GM18951 (cell line): ENCODE results near the gene STK35.

ENCODE experiments used
- POLR2A ChIP-seq: IDR thresholded peaks from 4 replicates; pipeline ENCODE4 v1.6.1; 2011; ENCODE audit warnings: mild to moderate bottlenecking; ENCODE audit not compliant: insufficient read length, insufficient read depth; ENCODE audit errors: extremely low read depth
- in situ Hi-C: fragments of 300-500 bp; cut with MboI; formaldehyde crosslinking; loops from one replicate; pipeline ENCODE4 v1.12.0; 2022; ENCODE audit warnings: low sequenced_read_pairs, mixed read lengths, inconsistent platforms; ENCODE audit not compliant: unreplicated experiment

STK35 gene

DNA sequence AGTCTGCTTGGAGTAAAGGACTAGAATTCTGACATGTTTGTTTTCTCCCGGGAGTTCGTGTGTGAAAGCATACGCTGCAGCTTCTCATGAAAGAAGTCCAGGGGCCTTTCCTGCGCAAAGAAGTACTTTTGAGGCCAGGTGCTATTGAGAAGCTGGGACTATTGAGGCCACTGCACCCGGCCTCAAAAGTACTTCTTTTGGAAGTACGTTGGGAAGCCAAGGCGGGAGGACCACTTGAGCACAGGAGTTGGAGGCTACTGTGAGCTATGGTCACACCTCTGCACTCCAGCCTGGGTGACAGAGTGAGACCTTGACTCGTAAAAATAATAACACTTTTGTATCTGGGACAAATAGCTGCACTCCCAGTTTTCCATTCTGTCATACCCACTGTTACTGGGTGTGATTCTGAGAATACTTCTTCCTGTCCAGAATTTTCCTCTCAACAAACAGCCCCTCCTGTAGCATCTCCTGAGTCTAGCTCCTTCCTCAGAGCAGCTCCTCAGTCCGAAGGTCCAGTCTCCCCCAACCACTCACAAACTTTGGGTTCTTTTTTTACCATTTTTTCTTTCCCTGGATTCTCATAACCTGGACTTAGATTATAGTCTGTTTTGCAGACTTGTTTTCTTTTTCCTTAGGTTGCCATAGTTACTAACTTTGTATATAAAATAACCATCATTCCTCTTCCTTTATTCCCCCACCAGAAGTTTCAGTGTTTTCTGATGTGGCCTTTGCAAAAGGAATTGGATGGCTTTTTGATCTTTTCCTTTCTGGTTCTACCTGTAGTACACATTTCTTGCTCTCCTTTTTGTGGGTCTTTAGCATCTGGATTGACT is 12.7 kb downstream of the STK35 start:
- in situ Hi-C loops, result no loop called here
- TF ChIP-seq POLR2A, result no peak

DNA sequence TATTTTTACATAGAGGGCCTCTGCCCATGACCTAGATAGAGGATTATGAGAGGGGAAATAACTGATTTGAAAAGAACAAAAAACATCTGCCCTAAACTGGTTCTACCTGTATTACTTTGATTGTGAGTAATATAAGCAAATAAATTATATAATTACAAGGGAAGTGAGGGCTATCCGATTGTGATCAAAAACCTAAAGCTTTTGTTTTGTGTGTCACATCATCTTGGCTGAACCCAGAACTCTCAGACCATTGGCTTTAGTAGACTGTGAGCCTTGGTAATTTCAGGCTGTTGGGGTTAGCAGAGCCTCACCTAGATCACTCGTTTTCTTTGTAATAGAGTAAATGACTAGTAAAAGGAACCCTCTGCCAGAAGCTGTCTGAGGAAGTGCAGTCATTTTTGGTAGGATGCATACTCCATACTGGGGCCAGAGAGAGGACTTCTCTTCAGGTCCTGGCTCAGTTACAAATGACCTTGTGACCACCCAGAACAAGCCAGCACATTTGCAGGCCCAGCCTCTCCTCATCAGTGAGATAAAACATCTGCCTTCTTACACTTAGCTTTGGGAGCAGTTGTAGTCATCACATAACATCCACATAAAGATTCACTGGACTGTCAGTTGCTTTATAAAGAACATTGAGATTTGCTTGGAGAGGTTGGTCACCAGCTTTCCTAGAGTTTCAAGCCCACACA is 13.5 kb downstream of the STK35 start:
- no peak for TF ChIP-seq POLR2A
- in situ Hi-C loops, result no loop called here

DNA sequence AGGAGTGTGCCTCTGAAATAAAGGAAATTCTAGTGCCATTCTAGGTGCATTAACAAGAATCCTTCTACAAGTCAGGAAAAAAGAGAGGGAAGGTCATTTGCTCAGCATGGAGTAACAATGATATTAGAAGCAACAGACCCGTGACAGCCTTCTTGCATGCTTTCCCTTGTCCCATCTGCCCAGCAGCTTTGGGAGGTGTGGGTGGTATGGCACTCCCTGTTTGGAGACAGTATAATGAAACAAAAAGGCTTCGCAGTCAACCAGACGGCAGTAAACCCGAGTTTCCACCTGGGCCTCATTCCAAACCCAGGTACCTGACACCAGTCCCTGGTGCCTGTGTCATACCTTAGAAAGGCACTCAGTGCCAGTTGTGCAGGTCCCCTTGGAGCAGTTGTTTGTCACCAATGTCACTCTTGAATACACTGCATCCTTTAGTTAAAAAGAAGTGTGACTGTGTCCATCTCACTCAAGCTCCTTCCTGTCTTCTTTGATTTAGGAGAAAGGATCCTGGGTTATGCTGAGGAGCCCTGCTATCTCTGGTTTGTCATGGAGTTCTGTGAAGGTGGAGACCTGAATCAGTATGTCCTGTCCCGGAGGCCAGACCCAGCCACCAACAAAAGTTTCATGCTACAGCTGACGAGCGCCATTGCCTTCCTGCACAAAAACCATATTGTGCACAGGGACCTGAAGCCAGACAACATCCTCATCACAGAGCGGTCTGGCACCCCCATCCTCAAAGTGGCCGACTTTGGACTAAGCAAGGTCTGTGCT is 14.7 kb downstream of the STK35 start:
- in situ Hi-C loops, result no loop called here
- no peak for TF ChIP-seq POLR2A

DNA sequence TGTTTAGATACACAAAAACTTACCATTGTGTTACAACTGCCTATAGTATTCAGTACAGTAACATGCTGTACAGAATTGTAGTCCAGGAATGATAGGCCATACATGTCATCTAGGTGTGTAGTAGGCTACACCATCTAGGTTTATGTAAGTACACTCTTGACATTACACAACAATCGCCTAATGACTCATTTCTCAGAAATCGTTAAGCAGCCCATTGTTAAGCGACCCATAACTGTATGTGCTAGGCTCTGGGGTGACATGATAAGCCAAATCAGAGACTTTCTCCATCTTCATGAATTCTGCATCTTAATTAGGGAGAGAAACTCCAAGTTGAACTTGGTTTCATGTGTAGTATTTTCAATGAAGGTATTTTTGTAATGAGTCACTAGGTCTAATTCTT is 17.2 kb downstream of the STK35 start:
- in situ Hi-C loops, result no loop called here
- no peak for TF ChIP-seq POLR2A

DNA sequence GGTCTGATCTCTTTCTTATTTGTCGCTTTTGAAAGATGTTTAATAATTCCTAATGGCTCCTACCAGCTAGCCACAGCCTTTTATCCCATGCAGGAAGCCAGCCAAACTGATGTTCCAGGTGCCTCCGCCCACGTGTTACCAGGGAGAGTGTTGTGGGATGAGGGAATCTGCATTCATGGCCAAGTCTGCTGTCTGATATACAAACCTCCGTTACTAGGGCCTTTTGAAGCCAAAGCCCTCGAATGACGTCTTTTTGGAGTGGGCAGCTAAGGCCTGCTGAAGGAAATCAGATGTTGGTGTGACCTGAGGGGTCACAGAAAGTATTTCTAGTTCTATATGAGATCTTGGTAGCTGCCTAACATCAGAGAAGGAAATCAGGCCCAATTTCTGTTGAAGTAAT is 21.3 kb downstream of the STK35 start:
- no peak for TF ChIP-seq POLR2A
- in situ Hi-C loops, result no loop called here

DNA sequence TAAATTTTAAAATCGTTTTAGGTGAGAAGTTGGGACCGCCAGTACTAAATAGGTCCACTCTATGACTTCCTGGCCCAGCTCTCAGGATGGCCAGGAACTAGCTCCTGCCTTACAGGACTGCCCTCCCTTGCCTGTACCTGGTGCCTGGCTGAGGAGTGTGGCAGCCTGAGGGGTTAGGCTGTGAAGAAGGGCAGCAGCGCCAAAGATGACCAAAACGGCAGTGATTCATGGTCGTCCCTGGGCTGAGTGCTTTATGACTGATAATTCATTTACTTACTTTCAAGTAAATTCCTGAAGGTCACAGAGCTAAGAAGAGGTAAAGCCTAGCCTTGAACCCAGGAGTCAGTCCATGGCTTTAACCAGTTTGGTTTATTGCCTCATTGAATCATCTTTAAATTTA is 22.1 kb downstream of the STK35 start:
- in situ Hi-C loops, result no loop called here

DNA sequence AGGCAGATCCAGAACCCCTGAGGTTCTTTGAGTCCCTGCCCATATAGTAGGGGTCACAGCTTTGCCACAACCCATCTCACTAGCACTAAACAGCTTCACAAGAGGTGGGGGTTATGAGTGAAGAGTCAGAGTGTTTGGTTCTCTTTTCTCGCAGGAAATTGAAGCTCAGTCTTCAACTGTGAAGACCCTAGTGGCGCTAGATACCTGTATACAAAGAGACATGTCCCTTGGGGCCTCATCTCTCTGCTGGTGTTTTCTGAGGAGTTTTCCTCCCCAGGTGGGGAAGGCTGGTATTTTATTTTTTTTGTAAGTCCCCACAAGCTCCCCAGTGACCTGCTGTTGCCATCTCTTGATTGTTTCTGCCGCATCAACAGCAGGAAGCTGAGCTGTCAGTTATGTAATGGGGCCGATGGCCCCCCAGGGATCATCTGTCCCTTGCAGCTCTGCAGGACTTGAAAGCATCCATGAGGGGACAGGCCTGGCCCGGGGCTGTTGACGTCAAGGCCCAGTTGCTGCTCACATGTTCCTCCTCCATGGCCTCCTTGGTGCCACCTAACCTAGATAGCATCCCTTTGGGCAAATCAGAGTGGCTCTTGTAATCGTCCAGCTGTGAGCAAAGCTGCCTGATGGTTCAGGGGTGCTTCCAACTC is 23.1 kb downstream of the STK35 start:
- in situ Hi-C loops, result no loop called here
- TF ChIP-seq POLR2A, result no peak

More for the DNA sequence above, 22.1 kb downstream of the STK35 start:
- TF ChIP-seq POLR2A, result no peak

DNA sequence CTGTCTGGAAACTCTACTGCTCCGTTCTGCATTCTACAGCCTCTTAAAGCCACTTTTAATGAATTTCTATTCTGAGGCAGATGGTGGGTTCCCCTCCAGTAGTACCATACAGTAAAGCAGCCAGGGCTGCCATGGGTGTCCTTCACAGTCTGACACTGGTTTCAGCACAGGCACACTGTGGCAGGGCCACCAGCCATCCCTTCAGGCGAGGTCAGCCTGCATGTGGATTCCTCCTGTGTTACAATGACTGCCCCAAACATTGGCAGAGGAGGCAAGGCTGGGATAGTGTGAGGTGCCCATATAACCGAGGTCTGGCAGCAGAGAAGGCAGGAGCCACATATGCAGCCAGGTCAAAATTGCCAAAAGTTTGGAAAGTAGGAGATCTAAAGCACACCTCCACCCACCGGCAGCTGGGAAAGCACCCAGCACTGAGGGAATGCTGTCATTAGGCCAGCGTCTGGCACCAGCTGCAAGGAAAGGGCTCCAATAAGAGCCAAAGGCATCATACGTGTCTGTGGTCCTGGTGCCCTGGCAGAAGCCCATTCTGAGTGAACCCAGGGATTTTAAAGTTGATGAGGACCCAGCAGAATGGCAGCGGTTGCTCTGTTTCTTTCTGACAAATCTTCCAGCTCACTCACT is 24.0 kb downstream of the STK35 start:
- in situ Hi-C loops, result no loop called here
- no peak for TF ChIP-seq POLR2A

DNA sequence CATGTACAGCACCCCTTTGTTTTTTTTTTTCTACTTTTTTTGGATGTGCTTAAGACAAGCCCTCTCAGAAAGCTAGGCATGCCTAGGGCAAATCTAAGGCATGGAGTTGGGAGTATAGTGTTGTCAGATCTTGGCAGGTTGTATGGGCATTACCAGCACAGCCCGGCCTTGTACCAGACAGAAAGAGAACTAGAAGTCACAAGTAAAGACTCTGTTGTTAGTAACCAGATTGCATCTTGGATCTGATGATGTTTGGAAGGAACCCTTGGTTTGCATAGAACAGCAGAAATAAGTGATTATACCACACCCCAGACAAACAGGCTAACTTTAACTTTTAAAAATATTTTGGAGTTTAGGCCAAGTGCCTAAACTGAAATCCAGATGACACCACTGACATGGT is 25.6 kb downstream of the STK35 start:
- in situ Hi-C loops, result no loop called here
- no peak for TF ChIP-seq POLR2A

DNA sequence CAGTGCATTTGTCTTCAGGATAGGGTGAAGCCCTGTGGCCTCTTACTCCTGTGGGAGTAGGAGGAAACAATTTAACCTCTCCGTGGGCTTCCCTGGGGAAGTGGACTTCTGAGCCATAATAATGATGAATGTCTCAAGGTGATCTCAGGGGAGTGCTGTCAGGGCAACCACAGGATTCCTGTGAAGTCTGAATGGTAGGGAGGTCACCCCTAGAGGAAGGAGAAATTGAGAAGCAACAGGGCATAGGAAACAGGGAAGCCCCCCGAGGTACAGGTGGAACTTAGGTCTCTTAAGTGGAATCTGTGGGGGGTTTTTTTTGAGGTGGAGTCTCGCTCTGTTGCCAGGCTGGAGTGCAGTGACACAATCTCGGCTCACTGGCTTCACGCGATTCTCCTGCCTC is 26.9 kb downstream of the STK35 start:
- TF ChIP-seq POLR2A, result no peak
- in situ Hi-C loops, result no loop called here

DNA sequence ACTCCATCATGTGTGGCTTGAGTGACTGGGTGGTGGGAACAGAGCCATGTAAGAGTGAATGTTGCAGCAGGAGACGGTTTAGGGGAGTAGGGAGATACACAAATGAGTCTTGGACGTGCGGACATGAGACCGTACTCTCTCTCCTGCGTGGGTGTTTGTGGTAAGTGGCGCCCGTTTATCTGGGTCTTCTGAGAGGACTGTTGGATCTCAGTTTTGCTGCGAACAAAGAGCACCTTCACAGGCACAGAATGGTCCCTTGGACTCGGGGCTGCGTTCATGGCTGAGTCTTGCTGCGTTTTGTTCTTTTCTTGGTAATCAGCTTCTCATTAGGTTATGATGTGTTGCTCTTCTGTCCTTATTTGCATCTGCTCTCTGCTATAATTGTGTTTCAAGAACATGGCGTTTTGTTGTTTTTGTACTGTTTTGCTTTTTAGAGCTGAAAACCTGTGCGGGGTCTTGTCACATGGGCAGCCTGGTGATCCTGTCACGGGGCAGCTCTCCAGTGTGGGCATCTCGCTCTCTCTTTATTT is 28.5 kb downstream of the STK35 start:
- no peak for TF ChIP-seq POLR2A
- in situ Hi-C loops, result no loop called here

DNA sequence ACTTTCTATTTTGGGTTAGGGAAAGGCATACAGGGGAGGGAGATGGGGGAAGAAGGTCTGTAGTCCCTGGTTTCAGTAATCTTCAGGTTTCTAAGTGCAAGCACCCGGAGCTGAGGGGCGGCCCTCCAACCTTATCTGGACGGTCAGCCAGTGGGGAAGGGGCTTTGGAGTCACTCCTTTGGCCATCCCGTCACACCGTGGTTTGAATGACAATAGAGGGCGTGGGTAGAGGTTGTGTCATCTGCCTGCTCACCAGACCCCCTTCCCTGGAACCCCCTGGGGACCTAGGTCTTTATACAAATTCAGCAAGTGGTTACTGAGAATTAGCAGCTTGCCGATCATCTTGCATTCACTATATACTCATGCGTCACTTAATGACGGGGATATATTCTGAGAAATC is 29.1 kb downstream of the STK35 start:
- TF ChIP-seq POLR2A, result no peak
- in situ Hi-C loops, result no loop called here
